PC-9 (cell line): ENCODE results near the gene SCO1.

Source experiments
- EZH2 ChIP-seq: fragments of 200-600 bp; sonication (generic); IDR thresholded peaks from 2 replicates; pipeline ENCODE4 v1.8.0; 2017; ENCODE audit warnings: antibody characterized with exemption, low read depth
- TF ChIP-seq, protein P1 (sequence below): fragments of 200-600 bp; sonication (generic); conservative IDR thresholded peaks from 2 replicates; pipeline ENCODE4 v1.6.1; 2017; ENCODE audit warnings: mixed run types, antibody characterized with exemption, mild to moderate bottlenecking, moderate library complexity

DNA sequence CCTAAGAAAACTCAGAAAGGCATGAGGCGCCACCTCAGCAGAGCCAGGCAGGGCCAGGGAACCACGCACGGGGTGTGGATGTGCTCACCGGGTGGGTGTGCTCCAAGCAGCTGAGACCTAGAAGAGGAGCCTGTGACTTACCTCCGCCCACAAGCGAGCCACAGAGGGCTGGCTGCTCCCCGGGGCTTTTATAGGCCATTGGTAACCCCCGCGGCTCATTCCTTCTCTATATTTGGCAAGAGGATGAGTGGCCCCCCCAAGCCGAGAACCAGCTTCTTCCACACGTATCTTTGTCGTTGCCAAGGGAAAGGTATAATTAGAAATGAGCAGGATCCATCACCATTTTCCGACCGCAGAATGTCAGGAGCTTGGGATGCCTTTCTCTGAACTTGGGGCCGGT, 40.2 kb downstream of the SCO1 start, which contains the start of gene MYH3:
- TF ChIP-seq, protein P1, sequence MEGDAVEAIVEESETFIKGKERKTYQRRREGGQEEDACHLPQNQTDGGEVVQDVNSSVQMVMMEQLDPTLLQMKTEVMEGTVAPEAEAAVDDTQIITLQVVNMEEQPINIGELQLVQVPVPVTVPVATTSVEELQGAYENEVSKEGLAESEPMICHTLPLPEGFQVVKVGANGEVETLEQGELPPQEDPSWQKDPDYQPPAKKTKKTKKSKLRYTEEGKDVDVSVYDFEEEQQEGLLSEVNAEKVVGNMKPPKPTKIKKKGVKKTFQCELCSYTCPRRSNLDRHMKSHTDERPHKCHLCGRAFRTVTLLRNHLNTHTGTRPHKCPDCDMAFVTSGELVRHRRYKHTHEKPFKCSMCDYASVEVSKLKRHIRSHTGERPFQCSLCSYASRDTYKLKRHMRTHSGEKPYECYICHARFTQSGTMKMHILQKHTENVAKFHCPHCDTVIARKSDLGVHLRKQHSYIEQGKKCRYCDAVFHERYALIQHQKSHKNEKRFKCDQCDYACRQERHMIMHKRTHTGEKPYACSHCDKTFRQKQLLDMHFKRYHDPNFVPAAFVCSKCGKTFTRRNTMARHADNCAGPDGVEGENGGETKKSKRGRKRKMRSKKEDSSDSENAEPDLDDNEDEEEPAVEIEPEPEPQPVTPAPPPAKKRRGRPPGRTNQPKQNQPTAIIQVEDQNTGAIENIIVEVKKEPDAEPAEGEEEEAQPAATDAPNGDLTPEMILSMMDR: no peak
- no peak for TF ChIP-seq EZH2
